HG02885 (cell line): ENCODE measurements around the gene NCOA4.
"Not testable (repeated sequence)": the region's sequence is repeated elsewhere in the genome, so short reads cannot be mapped to it uniquely, and the experiment has no call there.

ENCODE experiments used
- ATAC-seq: cut with Tn5 transposase; IDR thresholded peaks from one replicate; pipeline ENCODE4 v1.9.1; 2021; ENCODE audit warnings: mild to moderate bottlenecking; ENCODE audit not compliant: unreplicated experiment, poor library complexity

Gene NCOA4

DNA sequence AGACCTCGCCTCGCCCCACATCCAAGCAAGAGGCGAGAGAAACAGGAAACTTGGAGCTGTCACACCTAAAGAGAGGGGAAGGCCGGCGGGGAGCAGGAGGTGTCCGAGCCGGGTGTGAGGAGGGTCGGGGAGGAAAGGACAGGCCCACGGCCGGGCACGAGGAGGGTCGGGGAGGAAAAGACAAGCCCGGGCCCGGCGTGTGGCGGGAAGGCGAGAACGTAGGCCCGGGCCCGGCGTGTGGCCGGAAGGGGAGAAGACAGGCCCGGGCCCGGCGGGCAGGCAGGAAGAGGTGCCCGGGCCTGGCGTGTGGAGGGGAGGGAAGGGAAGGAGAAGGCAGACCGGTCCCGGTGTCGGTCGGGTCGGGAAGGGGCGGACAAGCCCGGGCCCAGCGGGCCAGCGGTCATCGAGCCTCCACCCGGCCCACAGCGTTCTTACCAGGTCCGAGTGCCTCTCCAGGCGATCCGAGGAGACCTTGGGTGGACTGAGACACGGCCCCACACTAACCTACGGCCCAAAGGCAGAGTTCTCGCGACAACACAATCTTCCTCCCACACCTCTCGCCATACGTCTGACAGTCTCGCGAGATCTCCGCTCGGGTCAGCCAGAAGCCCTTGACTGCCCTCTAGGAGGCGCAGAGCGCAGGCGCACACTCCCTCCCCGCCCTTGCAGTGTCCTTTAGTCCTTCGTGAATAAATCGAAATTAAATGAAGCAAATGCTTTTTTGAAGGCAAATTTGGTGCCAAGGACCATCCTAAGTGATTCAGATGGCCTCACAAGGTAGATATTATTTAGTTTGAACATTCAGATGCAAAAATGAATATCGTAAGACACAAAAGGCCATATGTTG is at the start of gene NCOA4:
Gene NCOA4 (minus strand): TSS at position 533 of the 847 bp plus-strand sequence. CDS start 13,943 bp downstream, outside the sequence.
- peak; percentile 97 for ATAC-seq

DNA sequence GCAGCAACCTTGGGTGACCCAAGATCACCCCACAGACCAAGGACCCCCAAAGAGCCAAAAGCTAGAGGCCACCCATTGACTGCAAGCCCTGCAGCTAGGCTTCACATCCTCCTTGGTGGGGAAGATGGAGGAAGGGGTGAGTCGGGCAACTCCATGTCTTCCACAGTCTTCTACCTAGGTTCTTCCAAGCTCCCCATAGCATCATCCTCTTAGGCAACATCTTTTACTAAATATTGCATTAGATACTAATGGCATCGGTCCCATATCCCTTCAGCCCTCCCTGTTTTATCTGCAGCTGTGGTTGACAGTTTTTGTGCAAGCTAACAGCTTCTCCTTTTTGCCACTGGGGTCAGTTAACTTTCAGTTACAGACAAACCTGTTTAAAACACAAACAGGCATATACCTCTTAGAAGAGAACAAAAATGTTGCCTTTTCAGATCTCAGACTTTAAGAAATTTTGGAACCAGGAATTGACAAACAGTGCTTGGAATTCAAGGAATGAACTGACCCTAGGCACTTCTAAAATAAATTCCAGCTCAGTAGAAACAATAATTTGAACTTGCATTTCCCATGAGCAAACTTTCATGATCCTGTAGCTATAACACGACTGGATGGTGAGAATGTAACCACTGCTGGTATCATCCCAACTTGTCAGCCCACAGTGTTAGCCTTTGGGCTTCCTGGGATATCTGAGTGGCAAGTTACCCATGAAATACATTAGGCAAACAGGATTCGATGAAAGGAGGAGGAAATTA is 49.6 kb upstream of the NCOA4 start:
- no peak for ATAC-seq

DNA sequence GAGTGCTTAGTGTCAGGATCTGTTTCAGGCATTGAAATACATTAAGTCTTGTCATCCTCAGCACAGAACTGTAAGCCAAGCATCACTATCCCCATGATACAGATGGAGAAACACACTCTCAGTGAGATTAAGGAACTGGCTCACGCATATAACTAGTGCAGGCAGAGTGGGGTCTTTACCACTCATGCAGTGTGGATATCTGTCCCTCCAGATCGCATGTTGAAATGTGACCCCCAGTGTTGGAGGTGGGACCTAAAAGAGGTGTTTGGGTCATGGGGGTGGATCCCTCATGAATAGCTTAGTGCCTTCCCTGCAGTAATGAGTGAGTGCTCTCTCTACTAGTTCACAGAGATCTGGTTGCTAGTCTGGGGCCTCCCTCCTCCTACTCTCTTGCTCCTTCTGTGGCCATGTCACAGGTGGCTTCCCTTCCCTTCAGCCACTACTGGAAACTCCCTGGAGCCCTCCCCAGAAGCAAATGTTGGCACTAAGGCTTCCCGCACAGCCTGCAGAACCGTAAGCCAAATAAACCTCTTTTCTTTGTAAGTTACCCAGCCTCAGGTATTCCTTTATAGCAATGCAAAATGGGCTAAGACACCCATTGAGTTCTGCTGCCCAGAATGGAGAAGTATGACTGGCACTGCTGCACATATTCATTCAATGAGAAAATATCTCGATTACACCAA is 47.4 kb upstream of the NCOA4 start:
- no peak for ATAC-seq

DNA sequence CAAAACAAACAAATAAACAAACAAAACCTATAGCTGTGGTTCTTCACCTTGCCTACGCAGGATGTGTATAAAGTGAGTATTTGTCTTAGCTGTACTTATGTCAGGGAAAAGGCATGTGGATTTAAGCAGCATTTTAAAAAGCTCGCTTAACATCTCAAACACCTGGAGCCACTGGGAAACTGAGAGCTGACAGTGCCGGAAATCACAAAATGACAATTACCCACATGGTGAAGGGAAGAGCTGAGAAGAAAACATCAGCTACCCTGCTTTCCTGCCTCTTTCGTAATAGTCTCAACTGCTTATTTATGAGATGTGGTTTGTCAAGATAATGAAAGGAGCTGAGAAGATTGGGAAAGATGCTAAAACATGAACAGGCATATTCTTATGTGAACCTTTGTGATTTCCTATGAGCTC is 46.7 kb upstream of the NCOA4 start:
- no peak for ATAC-seq

DNA sequence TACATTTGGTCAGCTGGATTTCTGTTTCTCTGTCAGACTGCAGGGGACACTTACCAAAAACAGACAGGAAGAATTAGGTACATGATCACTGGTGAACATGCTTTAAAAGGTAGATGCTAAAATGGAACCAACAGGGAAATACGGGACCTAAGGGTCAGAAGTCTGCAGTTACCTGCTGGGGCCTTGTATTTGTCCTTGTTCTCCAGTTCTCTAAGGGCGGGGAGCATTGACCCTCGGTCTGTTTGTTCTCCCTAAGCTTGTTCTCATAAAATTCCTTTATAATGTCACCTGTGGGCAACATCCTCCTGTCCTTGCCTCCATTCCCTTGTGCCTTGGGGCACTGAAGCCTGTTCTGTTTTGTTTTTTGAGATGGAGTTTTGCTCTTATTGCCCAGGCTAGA is 45.4 kb upstream of the NCOA4 start:
- ATAC-seq: no peak

DNA sequence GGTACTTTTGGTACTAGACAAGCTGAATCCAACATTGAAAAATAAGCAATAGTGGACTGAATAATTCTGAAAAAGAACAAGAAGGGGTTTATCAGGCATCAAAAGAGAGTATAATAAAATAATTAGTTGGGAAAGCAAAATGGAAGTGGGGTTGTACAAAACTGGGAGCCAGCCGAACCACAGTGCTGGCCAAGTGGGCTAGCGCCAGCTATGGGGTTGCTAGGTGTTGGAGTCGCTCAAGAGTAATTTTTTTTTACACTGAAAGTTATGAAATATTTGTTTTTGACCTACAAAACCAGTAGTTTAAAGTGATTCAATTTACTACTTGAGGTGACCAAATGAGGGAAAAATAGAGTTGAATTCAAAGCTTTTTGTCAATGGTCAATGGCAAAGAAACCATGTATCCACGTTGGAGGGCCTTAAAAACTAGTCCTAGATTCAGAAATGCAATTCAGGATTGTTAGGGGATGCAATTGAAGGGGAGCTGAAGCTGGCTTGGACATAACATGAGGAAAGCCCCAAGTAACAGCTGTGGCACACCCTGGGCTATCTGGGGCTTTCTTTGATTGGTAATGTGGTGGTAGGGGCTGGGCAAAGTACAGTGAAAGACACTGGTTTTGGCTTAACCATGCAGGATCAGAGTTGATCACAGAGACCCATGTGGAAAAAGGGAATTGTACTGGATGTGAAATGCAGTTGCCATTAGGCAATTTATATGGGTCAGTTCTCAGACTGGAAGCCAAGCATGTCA is 43.9 kb upstream of the NCOA4 start:
- no peak for ATAC-seq

DNA sequence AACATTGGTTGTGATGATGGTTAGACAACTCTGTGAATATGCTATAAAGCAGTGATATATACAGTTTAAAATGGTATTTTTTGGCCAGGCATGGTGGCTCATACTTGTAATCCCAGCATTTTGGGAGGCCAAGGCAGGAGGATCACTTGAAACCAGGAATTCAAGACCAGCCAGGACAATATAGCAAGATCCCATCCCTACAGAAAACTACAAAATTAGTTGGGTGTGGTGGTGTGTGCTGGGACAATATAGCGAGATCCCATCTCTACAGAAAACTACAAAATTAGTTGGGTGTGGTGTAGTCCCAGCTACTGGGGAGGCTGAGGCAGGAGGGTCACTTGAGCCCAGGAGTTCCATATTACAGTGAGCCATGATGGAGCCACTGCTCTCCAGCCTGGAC is 43.1 kb upstream of the NCOA4 start:
- no peak for ATAC-seq

DNA sequence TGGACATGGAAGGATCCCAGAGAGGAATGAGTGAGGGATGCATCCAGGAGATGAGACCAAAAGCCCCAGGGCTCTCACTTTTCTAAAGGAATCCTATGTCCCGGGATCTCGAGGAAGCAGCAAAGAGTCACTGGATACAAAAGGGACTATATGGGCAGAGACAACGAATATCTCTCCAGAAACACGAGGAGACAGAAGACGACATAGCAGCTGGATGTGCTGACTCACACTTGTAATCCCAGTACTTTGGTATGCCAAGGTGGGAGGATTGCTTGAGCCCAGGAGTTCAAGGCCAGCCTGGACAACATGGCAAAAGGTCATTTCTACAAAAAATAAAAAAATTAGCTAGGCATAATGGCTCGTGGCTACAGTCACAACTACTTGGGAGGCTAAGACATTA is 40.3 kb upstream of the NCOA4 start:
- ATAC-seq: no peak

DNA sequence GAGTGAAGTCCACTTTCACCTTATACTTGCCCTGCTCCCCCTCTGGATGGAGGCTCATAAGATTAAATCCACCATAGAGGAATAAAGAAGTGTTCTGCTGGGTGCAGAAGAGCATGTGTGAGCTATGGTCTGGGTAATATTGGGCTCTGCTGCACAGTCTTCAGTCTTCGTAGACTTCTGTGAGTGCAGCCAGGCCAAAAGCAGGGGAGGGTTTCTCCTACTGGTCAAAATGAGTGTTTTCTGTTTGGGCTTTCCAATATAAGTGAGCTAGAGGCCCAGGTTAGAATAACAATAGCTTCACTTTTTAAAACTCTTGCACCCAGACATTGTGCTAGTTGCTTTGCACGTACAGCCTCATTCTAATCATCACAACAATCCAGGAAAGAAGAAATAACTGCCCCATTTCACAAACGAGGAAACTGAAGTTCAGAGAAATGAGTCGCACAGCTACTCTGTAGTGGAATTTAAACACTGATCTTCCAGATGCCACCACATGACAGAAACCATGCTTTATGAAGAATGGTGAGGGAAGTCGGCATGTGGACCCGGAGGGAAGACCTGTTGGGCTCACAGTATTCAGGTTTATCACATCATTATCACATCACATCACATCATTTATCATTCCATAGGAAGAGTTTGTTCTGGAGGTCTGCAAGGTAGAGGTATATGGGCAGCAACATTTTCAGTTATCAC is 39.5 kb upstream of the NCOA4 start:
- no peak for ATAC-seq

DNA sequence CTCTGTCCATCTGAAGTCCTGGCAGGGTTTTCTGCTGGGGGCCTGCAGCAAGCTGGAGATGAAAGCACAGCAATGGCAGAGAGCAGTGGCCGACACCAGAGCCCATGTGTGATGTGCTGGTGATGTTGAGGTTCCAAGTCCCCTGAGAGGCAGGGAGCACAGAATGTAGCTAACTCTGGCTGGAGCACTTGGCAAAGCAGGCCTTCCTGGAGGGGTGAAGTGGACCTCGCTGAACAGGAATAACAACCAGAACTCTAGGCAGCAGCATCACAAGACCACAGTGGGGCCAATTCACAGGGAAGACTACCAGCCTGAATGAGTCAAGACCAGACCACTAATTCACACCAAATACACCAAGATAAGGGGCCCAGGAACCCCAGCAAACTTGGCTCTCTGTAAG is 38.5 kb upstream of the NCOA4 start:
- ATAC-seq: no peak

DNA sequence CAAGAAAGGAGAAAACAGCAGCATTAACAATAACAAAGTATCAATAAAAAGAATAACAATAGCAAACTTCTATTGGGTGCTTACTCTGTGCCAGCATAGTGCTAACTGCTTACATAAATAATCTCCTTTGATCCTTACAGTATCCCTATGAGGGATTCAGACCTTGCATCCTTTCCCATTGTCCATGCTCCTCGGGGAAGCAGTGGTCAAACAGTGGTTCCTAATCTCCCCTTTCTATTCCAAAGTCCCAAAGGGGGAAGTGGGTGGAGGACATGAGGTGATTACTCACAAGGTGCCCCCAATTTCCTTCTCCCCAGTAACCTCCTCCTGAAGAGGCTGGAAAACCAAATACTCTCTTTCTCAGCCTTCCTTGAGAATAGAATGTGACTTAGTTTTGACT is 37.7 kb upstream of the NCOA4 start:
- no peak for ATAC-seq

DNA sequence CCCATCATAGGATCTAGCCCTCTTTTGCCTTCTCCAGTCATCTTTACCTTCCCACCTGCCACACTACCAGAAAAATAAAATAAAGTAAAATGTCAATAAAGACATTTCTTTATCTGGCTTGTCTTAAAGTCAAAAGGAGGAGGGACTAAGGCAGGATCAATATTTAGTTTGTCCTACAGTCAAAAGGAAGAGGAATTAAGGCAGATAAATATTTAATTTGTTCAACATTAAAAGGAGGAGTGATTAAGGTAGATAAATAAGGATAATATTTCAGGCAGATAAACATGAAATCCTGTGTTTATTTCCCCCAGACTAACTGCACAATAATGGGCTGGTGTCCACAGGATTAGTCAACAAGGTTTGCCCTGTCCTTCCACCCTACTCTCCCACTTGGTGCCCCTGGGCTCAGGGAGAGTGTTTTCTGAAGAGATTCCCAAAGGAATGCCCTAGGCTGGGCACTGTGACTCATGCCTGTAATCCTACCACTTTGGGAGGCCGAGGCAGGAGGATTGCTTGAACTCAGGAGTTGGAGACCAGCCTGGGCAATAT is 33.9 kb upstream of the NCOA4 start:
- no peak for ATAC-seq

DNA sequence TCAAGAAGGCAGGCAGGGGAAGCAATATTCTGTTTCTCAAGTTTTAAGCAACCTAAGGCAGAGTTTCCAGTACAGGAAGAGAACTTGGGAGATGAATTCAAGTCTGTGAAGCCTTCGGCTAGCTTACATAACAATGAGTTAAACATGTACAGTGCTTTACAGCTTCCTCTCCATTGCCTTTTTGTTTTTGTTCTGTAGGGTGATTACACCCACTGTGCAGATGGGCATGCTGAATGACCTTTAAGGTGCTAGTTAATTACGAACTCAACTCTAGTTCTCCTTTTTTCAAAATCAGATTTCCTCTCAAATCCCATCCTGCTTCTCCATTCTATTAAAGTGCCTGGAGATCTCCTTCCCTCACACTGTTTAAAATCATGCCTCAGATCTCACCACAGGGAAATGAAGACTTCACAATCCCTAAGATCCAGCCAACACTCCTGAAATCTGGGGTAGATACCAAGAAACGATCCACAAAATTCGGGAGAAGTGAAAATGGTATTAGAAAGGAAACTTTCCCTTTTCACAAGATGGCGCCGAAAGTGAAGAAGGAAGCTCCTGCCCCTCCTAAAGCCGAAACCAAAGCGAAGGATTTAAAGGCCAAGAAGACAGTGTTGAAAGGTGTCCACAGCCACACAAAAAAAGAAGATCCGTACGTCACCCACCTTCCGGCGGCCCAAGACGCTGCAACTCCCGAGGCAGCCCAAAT is 32.5 kb upstream of the NCOA4 start:
- ATAC-seq: no peak

DNA sequence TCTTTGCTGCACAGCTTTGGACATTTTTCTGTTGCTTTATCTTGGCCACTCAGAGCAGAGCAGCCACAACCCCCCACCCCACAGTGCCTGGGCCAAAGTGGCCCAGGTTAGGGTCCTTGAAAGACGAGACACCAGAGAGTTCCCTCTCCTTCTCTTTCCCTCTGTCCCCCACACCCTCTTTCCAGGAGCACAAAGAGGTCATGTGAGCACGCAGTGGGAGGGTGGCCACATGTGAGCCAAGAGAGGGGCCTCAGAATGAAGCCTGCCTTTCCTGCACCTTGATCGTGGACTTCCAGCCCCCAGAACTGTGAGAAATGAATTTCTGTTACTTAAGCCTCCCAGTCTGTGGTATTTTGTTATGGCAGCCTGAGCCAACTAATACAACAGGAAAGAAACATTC is 30.3 kb upstream of the NCOA4 start:
- ATAC-seq: no peak

DNA sequence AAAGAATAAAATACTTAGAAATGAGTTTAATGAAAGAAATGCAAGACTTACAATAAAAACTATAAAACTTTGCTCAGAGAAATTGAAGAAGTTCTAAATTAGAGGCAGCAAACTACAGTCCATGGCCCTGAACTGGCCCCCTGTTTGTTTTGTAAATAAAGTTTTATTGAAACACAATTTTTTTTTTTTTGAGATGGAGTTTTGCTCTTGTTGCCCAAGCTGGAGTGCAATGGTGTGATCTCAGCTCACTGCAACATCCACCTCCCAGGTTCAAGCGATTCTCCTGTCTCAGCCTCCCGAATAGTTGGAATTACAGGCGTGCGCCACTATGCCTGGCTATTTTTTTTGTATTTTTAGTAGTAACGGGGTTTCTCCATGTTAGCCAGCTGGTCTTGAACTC is 27.5 kb upstream of the NCOA4 start:
- not testable (repeated sequence) for ATAC-seq

DNA sequence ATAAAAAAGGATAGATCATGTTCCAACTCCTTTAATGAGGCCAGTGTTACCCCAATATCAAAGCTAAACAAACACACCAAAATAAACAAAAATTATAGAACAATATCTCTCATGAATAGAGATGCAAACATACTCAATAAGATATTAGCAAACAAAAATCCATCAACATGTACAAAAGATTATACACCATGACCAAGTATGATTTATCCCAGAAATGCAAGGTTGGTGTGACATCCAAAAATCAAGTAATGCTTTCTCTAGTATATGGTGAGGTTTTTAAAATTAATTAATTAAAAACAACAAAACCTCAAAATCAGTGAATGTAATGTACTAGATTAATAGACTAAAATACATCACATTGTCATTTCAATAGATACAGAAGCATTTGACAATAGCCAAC is 26.6 kb upstream of the NCOA4 start:
- no peak for ATAC-seq

DNA sequence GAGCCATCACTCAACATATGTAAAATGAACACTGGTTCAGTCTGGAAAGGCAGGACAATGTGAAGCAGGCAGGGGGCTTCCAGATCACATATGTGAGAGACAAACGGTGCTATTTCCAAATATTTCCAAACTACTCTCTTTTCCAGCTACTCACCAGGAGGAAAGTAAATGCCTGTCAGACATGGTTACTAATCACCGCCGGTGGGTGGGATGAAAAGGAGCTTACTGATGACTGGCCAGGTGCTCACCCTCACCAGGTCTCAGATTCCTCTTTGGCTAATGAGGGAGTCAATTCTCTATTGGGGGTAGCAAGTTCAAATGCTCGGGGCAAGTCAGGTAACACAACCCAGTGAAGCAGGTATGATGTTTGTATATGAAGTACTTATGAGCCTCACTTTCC is 25.3 kb upstream of the NCOA4 start:
- ATAC-seq: no peak

DNA sequence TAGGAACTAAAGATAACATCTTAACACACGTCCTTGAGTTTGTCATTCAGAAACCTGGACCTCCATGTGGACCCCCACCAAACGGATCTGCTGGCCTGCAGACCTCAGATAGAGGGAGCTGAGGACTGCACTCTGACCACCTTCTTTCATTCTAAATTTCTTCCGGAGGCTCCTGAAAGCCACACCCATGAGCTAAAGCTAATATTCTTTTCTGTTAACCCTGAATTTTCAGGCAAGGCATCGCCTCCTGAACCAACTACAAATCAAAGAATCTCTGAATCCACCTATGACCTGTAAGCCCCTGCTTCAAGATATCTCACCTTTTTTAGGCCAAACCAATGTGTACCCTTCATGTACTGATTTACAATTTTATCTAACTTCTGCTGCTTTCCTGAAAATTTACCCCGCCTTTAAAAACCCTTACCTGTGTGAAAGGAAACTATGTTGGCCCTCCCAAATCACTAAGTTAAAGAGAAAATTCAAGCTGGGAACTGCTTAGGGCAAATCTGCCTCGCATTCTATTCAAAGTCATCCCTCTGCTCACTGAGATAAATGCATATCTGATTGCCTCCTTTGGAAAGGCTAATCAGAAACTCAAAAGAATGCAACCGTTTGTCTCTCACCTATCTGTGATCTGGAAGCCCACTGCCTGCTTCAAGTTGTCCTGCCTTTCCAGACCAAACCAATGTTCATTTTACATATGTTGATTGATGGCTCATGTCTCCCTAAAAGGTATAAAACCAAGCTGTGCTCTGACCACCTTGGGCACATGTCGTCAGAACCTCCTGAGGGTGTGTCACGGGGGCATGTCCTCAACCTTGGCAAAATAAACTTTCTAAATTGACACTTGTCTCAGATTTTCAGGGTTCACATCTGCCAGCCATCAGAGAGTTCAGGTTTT is 23.4 kb upstream of the NCOA4 start:
- ATAC-seq: no peak
